Measurements from ENCODE around the gene DCAF5.
"Not testable (repeated sequence)": the region's sequence is repeated elsewhere in the genome, so short reads cannot be mapped to it uniquely, and the experiment has no call there.

The DCAF5 gene

GRCh38 chr14:69042299-69042698 is 110.6 kb downstream of the DCAF5 start:
- no peak for DNase-seq

- no peak for DNase-seq
These were observed 111.1 kb downstream of the DCAF5 start for GRCh38 chr14:69041783-69042182.

- no peak for DNase-seq
These were observed 112.6 kb downstream of the DCAF5 start for GRCh38 chr14:69040353-69040752.

GRCh38 chr14:69039288-69039628 is 113.7 kb downstream of the DCAF5 start:
- no peak for DNase-seq

GRCh38 chr14:69038455-69039287 is 114.2 kb downstream of the DCAF5 start:
- DNase-seq = no peak

- DNase-seq = no peak
These were observed 115.0 kb downstream of the DCAF5 start for GRCh38 chr14:69037790-69038454.

- DNase-seq = no peak
These were observed 116.0 kb downstream of the DCAF5 start for GRCh38 chr14:69036757-69037506.

GRCh38 chr14:69034612-69035262 is 118.2 kb downstream of the DCAF5 start:
- no peak for DNase-seq

- DNase-seq = no peak
These were observed 125.5 kb downstream of the DCAF5 start for GRCh38 chr14:69027242-69027913.

- DNase-seq = no peak
These were observed 129.9 kb downstream of the DCAF5 start for GRCh38 chr14:69023035-69023434.

GRCh38 chr14:69022093-69022492 is 130.8 kb downstream of the DCAF5 start:
- not testable (repeated sequence) for DNase-seq

- no peak for DNase-seq
These were observed 135.2 kb downstream of the DCAF5 start for GRCh38 chr14:69017706-69018105.

GRCh38 chr14:69014829-69015259 is 138.1 kb downstream of the DCAF5 start:
- DNase-seq = no peak

- DNase-seq = peak; percentile 71
These were observed 138.8 kb downstream of the DCAF5 start for GRCh38 chr14:69013943-69014782.

GRCh38 chr14:69012256-69012953 is 140.5 kb downstream of the DCAF5 start:
- DNase-seq = no peak

- DNase-seq = no peak
These were observed 142.3 kb downstream of the DCAF5 start for GRCh38 chr14:69010648-69011047.

GRCh38 chr14:69008421-69008884 is 144.5 kb downstream of the DCAF5 start:
- no peak for DNase-seq

GRCh38 chr14:69006346-69006745 is 146.6 kb downstream of the DCAF5 start:
- no peak for DNase-seq

GRCh38 chr14:69005432-69006148 is 147.3 kb downstream of the DCAF5 start:
- DNase-seq = peak; percentile 54
